ENCODE measurements around the gene NR4A3. TPM values are rescaled to one million over a fixed set of nuclear protein-coding genes. Genes with fewer than 3 reads are reported as not detected.
A peak's percentile ranks its signal among the peaks of the same experiment; 100 is the strongest.

Gene NR4A3
- total and polyA plus RNA-seq, 10 donors: 0.32 to 6.7 (median 2.2) TPM

DNA sequence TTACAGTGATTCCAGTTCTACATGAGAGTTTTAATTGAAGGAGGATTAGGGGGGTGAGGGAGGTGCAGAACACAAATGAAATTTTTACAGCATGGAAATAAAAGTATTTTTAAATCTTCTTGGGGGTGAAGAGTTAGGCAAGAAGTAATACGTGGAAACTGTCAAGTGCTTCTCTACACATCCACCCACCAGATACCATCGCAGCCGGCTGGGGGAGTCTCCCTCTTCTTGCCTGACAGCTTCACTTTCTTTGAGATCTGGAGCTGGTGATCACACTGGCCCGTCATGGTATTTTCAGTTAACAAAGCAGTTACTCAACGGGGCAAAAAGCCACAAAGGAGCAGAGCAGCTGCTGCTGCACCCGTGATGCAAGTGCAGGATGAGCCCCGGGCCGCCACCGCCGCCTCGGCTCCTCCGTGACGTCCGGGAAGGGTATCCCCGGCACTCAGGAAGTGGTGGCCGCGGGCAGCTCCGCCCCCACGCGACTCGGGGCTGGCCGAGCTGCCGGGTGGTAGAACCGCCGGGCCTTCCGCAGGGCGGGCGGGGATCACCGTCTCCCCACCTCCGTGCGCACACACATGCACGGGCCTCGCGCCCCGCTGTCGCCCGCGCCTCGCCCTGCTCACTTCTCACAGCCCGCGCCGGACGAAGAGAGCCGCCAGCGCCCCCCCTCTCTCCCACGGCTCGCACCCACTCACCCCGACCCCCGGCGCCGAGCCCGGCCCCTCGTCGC is 2.4 kb upstream of the NR4A3 start:
- peaks cover 15 to 54% (median 42%) of the 10 kb centered on the region in 6 donors for H3K4me1 ChIP-seq
- intact Hi-C loops (cut with DNase I; ENCODE audit: low total_unique reads): no loop called here
- WGBS, 5 donors: 0 to 1% (median 1%) methylated on average over 9 to 54 of the region's 54 CpGs
- H3K27ac ChIP-seq: peak overlapping the region; percentile 94 to 99 (median 97)
- no peaks in the 10 kb centered on the region for H3K36me3 ChIP-seq
- peak; percentile 99 for DNase-seq
- H3K4me3 ChIP-seq: peak overlapping the region; percentile 67 to 94 (median 83)
- no peaks in the 10 kb centered on the region for H3K9me3 ChIP-seq
- TF ChIP-seq POLR2AphosphoS5 (IDR thresholded peaks at IDR 0.05) (peak; percentile 91 to 95 (median 91)), POLR2A (IDR thresholded peaks at IDR 0.05) (peak; percentile 49 to 82 (median 59))
- TF ChIP-seq, protein P1, sequence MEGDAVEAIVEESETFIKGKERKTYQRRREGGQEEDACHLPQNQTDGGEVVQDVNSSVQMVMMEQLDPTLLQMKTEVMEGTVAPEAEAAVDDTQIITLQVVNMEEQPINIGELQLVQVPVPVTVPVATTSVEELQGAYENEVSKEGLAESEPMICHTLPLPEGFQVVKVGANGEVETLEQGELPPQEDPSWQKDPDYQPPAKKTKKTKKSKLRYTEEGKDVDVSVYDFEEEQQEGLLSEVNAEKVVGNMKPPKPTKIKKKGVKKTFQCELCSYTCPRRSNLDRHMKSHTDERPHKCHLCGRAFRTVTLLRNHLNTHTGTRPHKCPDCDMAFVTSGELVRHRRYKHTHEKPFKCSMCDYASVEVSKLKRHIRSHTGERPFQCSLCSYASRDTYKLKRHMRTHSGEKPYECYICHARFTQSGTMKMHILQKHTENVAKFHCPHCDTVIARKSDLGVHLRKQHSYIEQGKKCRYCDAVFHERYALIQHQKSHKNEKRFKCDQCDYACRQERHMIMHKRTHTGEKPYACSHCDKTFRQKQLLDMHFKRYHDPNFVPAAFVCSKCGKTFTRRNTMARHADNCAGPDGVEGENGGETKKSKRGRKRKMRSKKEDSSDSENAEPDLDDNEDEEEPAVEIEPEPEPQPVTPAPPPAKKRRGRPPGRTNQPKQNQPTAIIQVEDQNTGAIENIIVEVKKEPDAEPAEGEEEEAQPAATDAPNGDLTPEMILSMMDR (IDR thresholded peaks at IDR 0.05 in 8 of 11, conservative IDR thresholded peaks at IDR 0.05 in 3 of 11): peak in 3 of 11 experiments; percentile 8 to 15 (median 15)
- H3K27me3 ChIP-seq (replicated peaks in 1 of 7): peaks cover 0 to 24% (median 17%) of the 10 kb centered on the region in 7 donors

DNA sequence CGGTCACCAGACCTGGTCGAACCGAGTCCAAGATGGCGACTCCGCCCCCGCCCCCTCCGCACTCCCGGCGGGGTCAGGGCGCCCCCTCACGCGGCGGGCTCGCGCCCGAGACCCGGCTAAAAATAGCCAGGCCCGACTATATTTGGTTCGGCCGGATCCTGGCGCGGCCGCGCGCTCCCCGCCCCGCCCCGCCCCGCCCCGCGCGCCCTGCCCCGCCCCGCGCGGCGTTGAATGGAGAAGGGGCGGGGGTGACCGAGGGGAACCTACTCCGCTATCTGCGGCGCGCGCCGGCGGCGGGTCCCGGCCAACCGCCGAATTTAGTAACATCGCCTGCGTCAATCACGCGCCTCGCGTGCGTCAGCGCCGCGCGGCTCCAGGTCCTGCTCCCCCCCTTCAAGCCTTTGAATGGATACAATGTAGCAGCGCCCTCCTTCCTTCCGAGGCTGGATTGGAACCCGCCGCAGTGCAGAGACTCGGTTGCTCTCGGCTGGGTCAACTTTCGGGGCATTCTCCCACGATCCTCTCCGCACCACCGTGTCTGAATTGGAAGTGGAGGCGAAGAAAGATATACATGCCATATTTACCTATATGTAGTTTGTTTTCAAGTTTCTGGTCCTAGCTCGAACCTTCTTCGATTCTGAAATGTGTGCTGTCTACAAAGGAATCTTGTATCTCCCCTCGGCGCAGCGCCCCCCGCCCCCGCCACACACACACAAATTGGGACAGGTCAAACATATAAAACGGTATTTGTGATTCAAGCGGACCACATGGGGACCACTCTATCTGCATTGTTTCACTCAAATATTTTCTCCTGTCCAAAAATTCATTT is 1.6 kb upstream of the NR4A3 start:
- peak overlapping the region; percentile 67 to 94 (median 91) for H3K4me3 ChIP-seq
- H3K4me1 ChIP-seq: peaks cover 23 to 62% (median 49%) of the 10 kb centered on the region in 6 donors
- no peaks in the 10 kb centered on the region for H3K9me3 ChIP-seq
- peak overlapping the region; percentile 94 to 99 (median 97) for H3K27ac ChIP-seq
- intact Hi-C loops (cut with DNase I; ENCODE audit: low total_unique reads): no loop called here
- no peaks in the 10 kb centered on the region for H3K36me3 ChIP-seq
- peak; percentile 4 to 86 (median 73) for TF ChIP-seq POLR2AphosphoS5 (IDR thresholded peaks at IDR 0.05)
- TF ChIP-seq, protein P1 (IDR thresholded peaks at IDR 0.05 in 8 of 11, conservative IDR thresholded peaks at IDR 0.05 in 3 of 11): peak in 2 of 11 experiments; percentile 8 to 9
- no peak for TF ChIP-seq POLR2A (IDR thresholded peaks at IDR 0.05)
- H3K27me3 ChIP-seq (replicated peaks in 1 of 7): peaks cover 0 to 32% (median 25%) of the 10 kb centered on the region in 7 donors
- WGBS, 5 donors: 0 to 1% (median 0%) methylated on average over 20 to 81 of the region's 81 CpGs
- peak; percentile 98 for DNase-seq

DNA sequence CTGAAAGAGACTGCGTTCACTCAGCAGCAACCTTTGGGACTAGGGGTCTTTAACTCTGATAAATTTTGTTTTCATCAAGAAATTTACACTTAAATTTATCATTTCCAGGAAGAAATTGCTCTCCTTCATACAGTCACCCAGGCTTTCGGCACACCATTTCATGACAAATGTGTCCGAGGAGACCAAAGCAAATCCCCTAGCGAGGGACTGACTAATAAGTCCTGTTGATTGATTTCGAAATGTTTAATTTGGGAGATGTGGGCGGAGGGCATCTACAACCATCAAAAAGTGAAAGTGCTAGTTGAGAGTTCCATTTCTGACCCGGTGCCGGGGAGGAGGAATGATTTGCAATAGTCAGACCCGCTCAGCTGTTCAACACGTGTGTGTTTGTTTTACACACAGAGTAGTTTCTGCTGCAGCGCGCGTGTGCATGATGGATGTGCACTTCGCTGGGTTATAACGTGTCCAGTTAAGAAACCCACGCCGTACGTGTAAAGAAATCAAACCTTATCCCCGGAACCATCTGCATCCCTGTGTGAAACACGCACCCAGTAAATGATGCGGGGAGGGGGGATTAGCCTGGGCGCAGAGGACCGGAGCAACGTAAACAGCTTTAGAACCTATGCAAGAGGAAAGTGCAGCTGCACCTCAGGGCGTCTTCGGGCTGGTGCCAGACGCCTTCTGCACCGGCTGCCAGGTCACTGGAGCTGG is 845 bp upstream of the NR4A3 start:
- Histone ChIP-seq H3K27ac (peak overlapping the region; percentile 94 to 99 (median 97)), H3K4me3 (peak overlapping the region; percentile 67 to 94 (median 91)), H3K36me3 (no peaks in the 10 kb centered on the region), H3K9me3 (no peaks in the 10 kb centered on the region), H3K27me3 (replicated peaks in 1 of 7) (peaks cover 5 to 40% (median 32%) of the 10 kb centered on the region in 7 donors), H3K4me1 (peaks cover 31 to 70% (median 57%) of the 10 kb centered on the region in 6 donors)
- 0 to 1% (median 0%) methylated on average over 26 to 28 of the region's 28 CpGs for WGBS, 5 donors
- TF ChIP-seq, protein P1 (IDR thresholded peaks at IDR 0.05 in 8 of 11, conservative IDR thresholded peaks at IDR 0.05 in 3 of 11): no peak
- TF ChIP-seq POLR2AphosphoS5 (IDR thresholded peaks at IDR 0.05): peak in 1 of 3 donors; percentile 8
- no peak for TF ChIP-seq POLR2A (IDR thresholded peaks at IDR 0.05)
- intact Hi-C loops (cut with DNase I; ENCODE audit: low total_unique reads): no loop called here
- DNase-seq: peak; percentile 86
